ENCODE results near the gene IMMT.

GRCh38 chr2:86105252-86105968 lies 89.9 kb downstream of the IMMT start, which contains the start of gene POLR1A:
- no peak for TF ChIP-seq GATA2 (IDR thresholded peaks at IDR 0.05; ENCODE audit: low read depth, low read length)
- TF ChIP-seq GATA3 (IDR thresholded peaks at IDR 0.05; ENCODE audit: low read depth, low read length) = no peak

Measured in SH-SY5Y (cell line).